Naive thymus-derived CD8-positive, alpha-beta T cell (primary cell): ENCODE results near the gene MKRN3. TPM values are rescaled to one million over a fixed set of nuclear protein-coding genes. Genes with fewer than 3 reads are reported as not detected.
"Not testable (repeated sequence)": the region's sequence is repeated elsewhere in the genome, so short reads cannot be mapped to it uniquely, and the experiment has no call there.

Experiments used
- ATAC-seq, 2 donors: fragments of 150-1000 bp; cut with Tn5 transposase in 1 of 2; sonication (Bioruptor Pico), chemical (Tn5 transposase) in 1 of 2; 1 replicate in 1 of 2; 2 replicates in 1 of 2; pipeline ENCODE4 v1.10.0; 2021; ENCODE audit warnings: mild to moderate bottlenecking in 2 of 2, moderate library complexity in 2 of 2
- POLR2A ChIA-PET: fragments of 350-600 bp; sonication (Branson Sonifier 250); formaldehyde crosslinking; loops from one replicate; lab custom pipeline; 2021; ENCODE audit warnings: antibody characterized with exemption; lab: Charles Lee
- DNase-seq, 10 donors: peaks; one replicate each; pipeline versions ENCODE4 v3.0.0 to v3.0.0-alpha.2; 2020 to 2022
- H3K27ac Mint-ChIP-seq, 10 donors: one replicate each; pipeline ENCODE4 v1.8.0; 2020 to 2022; ENCODE audit warnings: mild to moderate bottlenecking in 10 of 10, mixed read lengths in 10 of 10, moderate library complexity in 4 of 10, inconsistent platforms in 1 of 10
- H3K27me3 Mint-ChIP-seq, 5 donors: one replicate each; pipeline ENCODE4 v1.8.0; 2021 to 2022; ENCODE audit warnings: mixed read lengths in 5 of 5
- H3K36me3 Mint-ChIP-seq, 3 donors: one replicate each; pipeline ENCODE4 v1.8.0; 2020 to 2022; ENCODE audit warnings: mixed read lengths in 3 of 3, mild to moderate bottlenecking in 2 of 3, inconsistent platforms in 1 of 3
- H3K4me1 Mint-ChIP-seq, 4 donors: one replicate each; pipeline ENCODE4 v1.8.0; 2021 to 2022; ENCODE audit warnings: mixed read lengths in 4 of 4
- H3K4me3 Mint-ChIP-seq, 10 donors: one replicate each; pipeline ENCODE4 v1.8.0; 2020 to 2022; ENCODE audit warnings: mild to moderate bottlenecking in 10 of 10, mixed read lengths in 10 of 10, moderate library complexity in 6 of 10, inconsistent platforms in 1 of 10
- H3K9me3 Mint-ChIP-seq, 9 donors: one replicate each; pipeline ENCODE4 v1.8.0; 2020 to 2022; ENCODE audit warnings: mixed read lengths in 9 of 9, mild to moderate bottlenecking in 3 of 9, inconsistent platforms in 1 of 9, moderate library complexity in 1 of 9
- microRNA-seq: library from miRNA; unstranded; fragments of <30 nt; microRNA quantifications from one replicate; pipeline ENCODE4 v1.2.0, GENCODE V29; 2022; ENCODE audit warnings: borderline microRNAs expressed
- polyA plus RNA-seq, 3 donors: library from polyadenylated mRNA; unstranded; fragments of 300-500 nt; fragmentation: Illumina TruSeq; gene quantifications; one replicate each; pipeline ENCODE4 v1.2.3, GENCODE V29; 2021
- total RNA-seq, 8 experiments: library from RNA in 2 of 8; stranded (reverse) in 2 of 8; gene quantifications; one replicate each; pipeline ENCODE4 v1.2.3 and lab custom pipeline; 2021 to 2026

The MKRN3 gene
- total and polyA plus RNA-seq, 5 experiments from 2014 or later, result 1.3 to 5.7 (median 3.5) TPM

DNA sequence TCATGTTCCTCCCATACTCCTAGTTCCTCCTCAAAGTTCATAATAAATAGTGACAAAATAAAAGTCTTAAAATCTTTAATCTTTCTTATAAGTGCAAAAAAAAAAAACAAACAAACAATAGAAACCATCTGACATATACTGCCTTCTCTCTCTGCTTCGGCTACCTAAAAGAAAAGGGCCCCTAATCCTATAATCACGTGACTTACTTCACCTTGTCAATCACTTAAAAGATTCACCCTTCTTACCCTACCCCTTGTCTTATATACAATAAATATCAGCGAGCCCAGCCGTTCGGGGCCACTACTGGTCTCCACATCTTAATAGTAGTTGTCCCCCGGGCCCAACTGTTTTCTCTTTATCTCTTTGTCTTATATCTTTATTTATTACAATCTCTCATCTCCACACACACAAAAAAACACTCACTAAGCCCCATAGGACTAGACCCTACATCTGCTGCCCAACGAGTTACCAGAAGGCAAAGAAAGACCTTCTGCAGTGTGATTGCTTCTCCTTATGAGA is 28.8 kb downstream of the MKRN3 start:
- Mint-ChIP-seq H3K9me3 (peaks cover 0 to 3% (median 0%) of the 10 kb centered on the region in 9 donors), H3K36me3 (no peaks in the 10 kb centered on the region), H3K4me1 (peaks cover 0 to 5% (median 0%) of the 10 kb centered on the region in 4 donors), H3K4me3 (no peak overlapping the region), H3K27ac (no peak overlapping the region), H3K27me3 (peaks cover 0 to 16% (median 7%) of the 10 kb centered on the region in 5 donors)
- no peak for ATAC-seq
- POLR2A ChIA-PET, result no interaction called here
- no peak for DNase-seq

DNA sequence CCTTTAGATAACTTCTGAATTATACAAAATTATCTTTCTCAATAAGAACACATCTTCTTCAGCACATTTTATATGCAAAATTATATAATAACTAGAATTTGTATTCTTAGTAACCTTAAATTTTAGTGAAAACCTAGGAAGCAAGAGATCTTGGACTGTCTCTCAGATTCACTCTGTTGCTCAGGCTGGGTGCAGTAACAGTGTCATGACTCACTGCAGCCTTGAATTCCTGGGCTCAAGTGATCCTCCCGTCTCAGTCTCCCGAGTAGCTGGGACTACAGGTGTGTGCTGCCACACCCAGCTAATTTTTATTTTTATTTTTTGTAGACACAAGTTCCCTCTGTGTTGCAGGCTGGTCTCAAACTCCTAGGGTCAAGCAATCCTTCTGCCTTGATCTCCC is 29.9 kb downstream of the MKRN3 start:
- Mint-ChIP-seq H3K4me3 (no peak overlapping the region), H3K9me3 (peaks cover 0 to 6% (median 0%) of the 10 kb centered on the region in 9 donors), H3K27me3 (peaks cover 0 to 7% (median 4%) of the 10 kb centered on the region in 5 donors), H3K4me1 (peaks cover 0 to 3% (median 0%) of the 10 kb centered on the region in 4 donors), H3K27ac (no peak overlapping the region), H3K36me3 (no peaks in the 10 kb centered on the region)
- ATAC-seq, result no peak
- POLR2A ChIA-PET, result no interaction called here
- DNase-seq, result no peak

DNA sequence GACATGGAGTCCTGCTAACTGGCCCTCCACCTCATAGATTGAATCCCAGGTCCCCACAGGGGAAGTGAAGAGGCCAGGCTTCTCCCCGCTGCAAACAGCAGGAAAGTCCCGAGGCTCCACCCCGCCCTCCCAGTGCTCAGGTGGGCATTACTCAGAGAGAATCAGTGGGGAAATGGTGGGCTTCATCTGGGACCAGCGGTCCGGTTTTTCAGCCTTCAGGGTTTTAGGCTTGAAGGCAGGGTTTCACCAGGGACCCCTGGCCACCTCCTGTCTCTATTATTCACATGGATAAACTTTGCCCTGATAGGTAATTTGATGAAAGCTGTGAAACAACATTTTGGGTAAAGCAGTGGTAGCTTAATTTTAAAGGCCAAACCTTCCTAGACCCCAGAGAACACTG is 31.3 kb downstream of the MKRN3 start:
- POLR2A ChIA-PET, result no interaction called here
- no peak for DNase-seq
- Mint-ChIP-seq H3K9me3 (peaks cover 0 to 6% (median 0%) of the 10 kb centered on the region in 9 donors), H3K4me1 (peaks cover 0 to 2% (median 0%) of the 10 kb centered on the region in 4 donors), H3K36me3 (no peaks in the 10 kb centered on the region), H3K27ac (no peak overlapping the region), H3K4me3 (no peak overlapping the region), H3K27me3 (peaks cover 0 to 4% (median 0%) of the 10 kb centered on the region in 5 donors)
- ATAC-seq, result no peak

DNA sequence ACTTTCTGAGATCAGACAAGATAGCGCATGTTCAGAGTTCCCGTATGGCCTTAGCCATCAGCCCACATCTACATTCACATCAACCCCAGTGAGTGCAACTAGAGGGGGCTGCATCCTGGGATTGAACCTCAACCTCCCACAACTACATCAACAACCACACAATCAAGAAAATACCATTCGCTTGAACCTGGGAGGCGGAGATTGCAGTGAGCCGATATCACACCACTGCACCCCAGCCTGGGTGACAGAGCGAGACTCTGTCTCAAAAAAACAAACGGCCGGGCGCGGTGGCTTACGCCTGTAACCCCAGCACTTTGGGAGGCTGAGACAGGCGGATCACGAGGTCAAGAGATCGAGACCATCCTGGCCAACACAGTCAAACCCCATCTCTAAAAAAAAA is 31.8 kb downstream of the MKRN3 start:
- H3K27ac Mint-ChIP-seq, H3K4me3 Mint-ChIP-seq, H3K9me3 Mint-ChIP-seq, ATAC-seq, POLR2A ChIA-PET, H3K27me3 Mint-ChIP-seq, H3K36me3 Mint-ChIP-seq, H3K4me1 Mint-ChIP-seq, DNase-seq: not testable (repeated sequence)

DNA sequence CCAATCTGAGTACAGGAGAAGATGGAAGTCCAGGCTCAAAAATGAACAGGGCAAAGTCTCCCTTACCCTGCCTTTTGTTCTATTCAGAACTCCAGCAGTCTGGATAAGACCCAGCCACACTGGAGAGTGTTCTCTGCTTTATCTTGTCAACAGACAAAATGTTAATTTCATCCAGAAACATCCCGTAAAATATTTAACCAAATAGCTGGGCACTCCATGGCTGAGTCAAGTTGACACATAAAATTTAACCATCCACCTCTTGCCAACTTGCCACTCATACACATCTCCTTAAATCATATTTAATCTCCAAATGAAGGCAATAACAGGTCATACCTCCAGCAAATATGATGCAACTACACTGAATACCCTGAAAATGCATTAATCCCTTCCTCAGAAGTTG is 33.6 kb downstream of the MKRN3 start:
- DNase-seq (no peak), ATAC-seq (no peak)
- peaks cover 0 to 4% (median 0%) of the 10 kb centered on the region in 5 donors for H3K27me3 Mint-ChIP-seq
- H3K36me3 Mint-ChIP-seq, result peaks cover 0 to 3% (median 0%) of the 10 kb centered on the region in 3 donors
- H3K9me3 Mint-ChIP-seq, result peaks cover 0 to 6% (median 0%) of the 10 kb centered on the region in 9 donors
- H3K27ac Mint-ChIP-seq, result no peak overlapping the region
- POLR2A ChIA-PET, result no interaction called here
- H3K4me3 Mint-ChIP-seq, result no peak overlapping the region
- peaks cover 0 to 2% (median 0%) of the 10 kb centered on the region in 4 donors for H3K4me1 Mint-ChIP-seq

DNA sequence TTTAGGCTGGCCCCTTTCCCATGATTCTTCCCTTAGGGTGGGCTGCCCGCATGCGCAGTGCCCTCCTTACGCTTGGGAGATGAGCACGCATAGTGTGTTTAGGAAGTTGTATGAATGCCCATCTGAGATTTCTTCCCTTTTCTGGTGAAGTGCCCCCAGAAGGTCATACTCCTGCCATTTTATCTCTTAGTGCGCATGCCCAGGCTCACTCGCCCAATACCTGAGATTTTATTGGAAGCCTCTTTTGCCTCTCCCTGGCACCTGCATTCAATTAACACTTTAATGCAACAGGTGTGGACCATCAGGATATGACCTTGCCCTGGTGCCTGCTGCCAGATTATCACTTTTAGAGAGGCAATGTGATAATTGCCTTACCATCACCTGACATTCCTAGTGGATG is 36.6 kb downstream of the MKRN3 start:
- DNase-seq (no peak), ATAC-seq (no peak)
- Mint-ChIP-seq H3K9me3 (peaks cover 0 to 7% (median 0%) of the 10 kb centered on the region in 9 donors), H3K27ac (no peak overlapping the region), H3K4me3 (no peak overlapping the region), H3K27me3 (peaks cover 0 to 1% (median 0%) of the 10 kb centered on the region in 5 donors), H3K36me3 (peaks cover 0 to 3% (median 0%) of the 10 kb centered on the region in 3 donors), H3K4me1 (no peaks in the 10 kb centered on the region)
- POLR2A ChIA-PET, result no interaction called here

DNA sequence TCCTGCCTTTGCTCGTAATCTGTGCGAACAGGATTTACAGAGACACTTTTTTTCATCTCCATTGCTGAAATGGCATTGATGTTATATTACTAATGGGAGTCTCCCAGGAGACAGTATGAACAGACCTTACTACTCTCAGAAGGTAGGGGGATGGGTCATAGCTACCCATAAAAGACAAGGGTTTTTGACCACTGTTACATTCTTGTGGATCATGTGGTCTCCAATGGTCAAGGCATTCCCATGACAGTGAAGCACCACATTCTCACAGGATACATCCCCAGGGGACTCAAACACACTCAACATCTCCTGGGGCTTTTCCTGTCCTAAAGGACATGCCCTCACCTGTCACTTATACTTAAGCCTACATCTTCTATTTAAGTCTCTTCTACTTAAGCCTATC is 40.8 kb downstream of the MKRN3 start:
- DNase-seq (no peak), ATAC-seq (no peak)
- H3K9me3 Mint-ChIP-seq, result peaks cover 0 to 12% (median 0%) of the 10 kb centered on the region in 9 donors
- peaks cover 0 to 8% (median 0%) of the 10 kb centered on the region in 5 donors for H3K27me3 Mint-ChIP-seq
- H3K4me1 Mint-ChIP-seq, result no peaks in the 10 kb centered on the region
- H3K36me3 Mint-ChIP-seq, result peaks cover 0 to 3% (median 0%) of the 10 kb centered on the region in 3 donors
- no peak overlapping the region for H3K27ac Mint-ChIP-seq
- POLR2A ChIA-PET, result no interaction called here
- H3K4me3 Mint-ChIP-seq, result no peak overlapping the region

DNA sequence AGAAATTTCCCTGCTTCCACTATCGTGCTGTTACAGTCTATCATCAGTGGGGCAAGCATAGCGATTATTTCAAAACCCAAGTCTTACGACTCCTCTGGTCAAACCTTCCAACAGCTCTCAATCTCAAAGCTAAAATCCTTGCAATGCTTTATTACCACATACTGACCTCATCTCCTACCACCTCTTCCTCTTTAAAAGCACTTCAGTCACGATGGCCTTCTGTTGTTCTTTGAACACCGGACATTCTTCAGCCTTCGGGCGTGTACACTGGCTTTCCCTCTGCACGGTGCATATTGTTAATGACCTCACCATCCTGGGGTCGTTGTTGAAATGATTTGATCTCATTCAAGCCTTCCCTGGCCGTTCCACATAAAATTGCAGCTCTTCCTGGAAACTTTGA is 51.1 kb downstream of the MKRN3 start:
- Mint-ChIP-seq H3K27ac (no peak overlapping the region), H3K4me3 (no peak overlapping the region), H3K27me3 (peaks cover 0 to 8% (median 2%) of the 10 kb centered on the region in 5 donors), H3K36me3 (peaks cover 0 to 6% (median 0%) of the 10 kb centered on the region in 3 donors), H3K4me1 (no peaks in the 10 kb centered on the region), H3K9me3 (peaks cover 0 to 13% (median 6%) of the 10 kb centered on the region in 9 donors)
- ATAC-seq, result no peak
- no peak for DNase-seq
- POLR2A ChIA-PET, result no interaction called here

Small RNA genes within 50 kb of the gene (microRNA-seq; reads per million reads assigned to microRNA genes)
- gene MIR4508, result not detected

Other genes starting within 250 kb of the MKRN3 start
- gene GOLGA6L26, start 231.5 kb upstream of the MKRN3 start, total RNA-seq, result not detected
- gene GOLGA6L26, start 231.5 kb upstream of the MKRN3 start, polyA plus RNA-seq, result not detected
- gene GOLGA8S, start 210.9 kb upstream of the MKRN3 start, total RNA-seq, result under 1 TPM; 0.44 to 0.63 TPM
- gene GOLGA8S, start 210.9 kb upstream of the MKRN3 start, polyA plus RNA-seq, result not detected
- gene GOLGA6L2, start 118.4 kb upstream of the MKRN3 start, total RNA-seq, result not detected
- not detected for gene GOLGA6L2, start 118.4 kb upstream of the MKRN3 start, polyA plus RNA-seq
- gene MAGEL2, start 82.2 kb downstream of the MKRN3 start, total RNA-seq, result not detected
- gene MAGEL2, start 82.2 kb downstream of the MKRN3 start, polyA plus RNA-seq, result not detected
- gene NDN, start 121.6 kb downstream of the MKRN3 start, total RNA-seq, result not detected
- gene NDN, start 121.6 kb downstream of the MKRN3 start, polyA plus RNA-seq, result 1 to 10 TPM in 1 of 3 donors, under 1 TPM in 2; 0.22 to 1.4 (median 0.30) TPM